HCT116 (cell line): ENCODE results near the gene TMC8. TPM values are rescaled to one million over a fixed set of nuclear protein-coding genes. Genes with fewer than 3 reads are reported as not detected.
A peak's percentile ranks its signal among the peaks of the same experiment; 100 is the strongest.

Experiments
- ATAC-seq: fragments of 200-7000 bp; cut with Tn5 transposase; 2 replicates; pipeline ENCODE4 v1.9.1; 2020; ENCODE audit warnings: mild to moderate bottlenecking, moderate library complexity
- BruUV-seq: library from RNA; stranded (reverse); fragments of 400-500 nt; replicated peaks from 2 replicates; lab custom pipeline; 2021; lab: Mats Ljungman, UMichigan
- CTCF ChIA-PET: fragments of 300-600 bp; sonication (Branson Sonifier 250); formaldehyde crosslinking; loops from one replicate; lab custom pipeline; 2021; ENCODE audit warnings: antibody characterized with exemption; lab: Charles Lee
- POLR2A ChIA-PET: fragments of 300-600, 350-600 bp; sonication (Branson Sonifier 250); formaldehyde crosslinking; loops from one replicate; lab custom pipeline; 2021; ENCODE audit warnings: antibody characterized with exemption; lab: Charles Lee
- RAD21 ChIA-PET, 2 experiments: fragments of 300-600 bp; sonication (Branson Sonifier 250); formaldehyde crosslinking; loops; one replicate each; lab custom pipeline; 2023; ENCODE audit warnings: low total read pairs in 2 of 2; ENCODE audit not compliant: uncharacterized antibody in 2 of 2, unreplicated experiment in 2 of 2, low non-redundant PET in 1 of 2; lab: Charles Lee
- DNase-seq: peaks from one replicate; pipeline ENCODE4 v3.0.0-alpha.2; 2010; ENCODE audit warnings: low read depth, low spot score
- H2AFZ ChIP-seq: fragments of 200-600 bp; shearing (Covaris generic), sonication (generic); 2 replicates; pipeline ENCODE4 v1.6.1; 2017; ENCODE audit warnings: low read depth, mixed run types, mixed read lengths, antibody characterized with exemption, low read length; ENCODE audit not compliant: poor library complexity, severe bottlenecking
- H3K27ac ChIP-seq: 2 replicates; pipeline ENCODE4 v1.5.1; 2012; ENCODE audit warnings: low read depth, low read length
- H3K27me3 ChIP-seq: fragments of 200-600 bp; sonication (generic); 2 replicates; pipeline ENCODE4 v1.6.1; 2016; ENCODE audit warnings: mixed run types, low read length, mixed read lengths; ENCODE audit not compliant: insufficient read depth
- H3K36me3 ChIP-seq, 2 experiments: fragments of 200-500 bp in 1 of 2; fragments of 200-600 bp in 1 of 2; sonication (Bioruptor generic) in 1 of 2; sonication (generic) in 1 of 2; 2 replicates each; pipeline versions ENCODE4 v1.5.1 to v1.6.1; 2014 to 2016; ENCODE audit warnings: low read length in 2 of 2, inconsistent platforms in 1 of 2, mixed read lengths in 1 of 2, mixed run types in 1 of 2; ENCODE audit not compliant: insufficient read depth in 2 of 2, control insufficient read depth in 1 of 2
- H3K4me1 ChIP-seq, 2 experiments: fragments of 200-600 bp in 1 of 2; sonication (generic) in 1 of 2; 2 replicates each; pipeline versions ENCODE4 v1.5.1 to v1.6.1; 2012 to 2017; ENCODE audit warnings: low read length in 2 of 2, inconsistent platforms in 1 of 2, mild to moderate bottlenecking in 1 of 2, mixed read lengths in 1 of 2, mixed run types in 1 of 2, moderate library complexity in 1 of 2; ENCODE audit not compliant: insufficient read depth in 2 of 2, control insufficient read depth in 1 of 2
- H3K4me2 ChIP-seq: fragments of 200-600 bp; sonication (generic); 2 replicates; pipeline ENCODE4 v1.6.1; 2017; ENCODE audit warnings: mixed run types, low read length, mixed read lengths
- H3K4me3 ChIP-seq, 2 experiments: fragments of 200-600 bp in 1 of 2; sonication (generic) in 1 of 2; replicated peaks in 1 of 2; 2 replicates each; pipeline ENCODE4 v1.5.1; 2011 to 2016; ENCODE audit warnings: low read length in 2 of 2, control low read depth in 1 of 2, low read depth in 1 of 2, mild to moderate bottlenecking in 1 of 2, mixed read lengths in 1 of 2, mixed run types in 1 of 2
- H3K79me2 ChIP-seq: fragments of 200-600 bp; sonication (generic); 2 replicates; pipeline ENCODE4 v1.6.1; 2017; ENCODE audit warnings: mild to moderate bottlenecking, mixed run types, low read length, moderate library complexity, mixed read lengths; ENCODE audit not compliant: insufficient read depth
- H3K9ac ChIP-seq: fragments of 200-600 bp; sonication (generic); 2 replicates; pipeline ENCODE4 v1.6.1; 2016; ENCODE audit warnings: low read length, mixed read lengths
- H3K9me2 ChIP-seq: fragments of 200-600 bp; sonication (generic), shearing (Covaris generic); 2 replicates; pipeline ENCODE4 v1.6.1; 2017; ENCODE audit warnings: mixed run types, mild to moderate bottlenecking, moderate library complexity; ENCODE audit not compliant: insufficient read depth
- H3K9me3 ChIP-seq, 2 experiments: fragments of 200-500 bp in 1 of 2; fragments of 200-600 bp in 1 of 2; sonication (Bioruptor generic) in 1 of 2; sonication (generic) in 1 of 2; 2 replicates each; pipeline ENCODE4 v1.6.1; 2014 to 2017; ENCODE audit warnings: low read length in 2 of 2, mixed read lengths in 2 of 2, inconsistent platforms in 1 of 2, low read depth in 1 of 2, mild to moderate bottlenecking in 1 of 2, mixed run types in 1 of 2, moderate library complexity in 1 of 2; ENCODE audit not compliant: control insufficient read depth in 1 of 2, insufficient read depth in 1 of 2
- H4K20me1 ChIP-seq: fragments of 200-600 bp; sonication (generic), shearing (Covaris generic); 2 replicates; pipeline ENCODE4 v1.6.1; 2017; ENCODE audit warnings: mixed run types, mild to moderate bottlenecking, moderate library complexity; ENCODE audit not compliant: insufficient read depth
- CEBPB ChIP-seq: IDR thresholded peaks from 2 replicates; pipeline ENCODE4 v1.6.1; 2012; ENCODE audit warnings: low read depth
- EZH2 ChIP-seq: fragments of 200-600 bp; sonication (generic); IDR thresholded peaks from 2 replicates; pipeline ENCODE4 v1.6.1; 2017; ENCODE audit warnings: antibody characterized with exemption, mixed run types
- JUND ChIP-seq: IDR thresholded peaks from 2 replicates; pipeline ENCODE4 v1.6.1; 2012
- MAX ChIP-seq: IDR thresholded peaks from 2 replicates; pipeline ENCODE4 v1.6.1; 2012
- POLR2AphosphoS5 ChIP-seq: IDR thresholded peaks from 2 replicates; pipeline ENCODE4 v1.6.1; 2011; ENCODE audit warnings: mild to moderate bottlenecking, low read depth, low read length, moderate library complexity
- RAD21 ChIP-seq: IDR thresholded peaks from 2 replicates; pipeline ENCODE4 v1.6.1; 2012; ENCODE audit warnings: low read depth, mild to moderate bottlenecking
- SIN3A ChIP-seq: IDR thresholded peaks from 2 replicates; pipeline ENCODE4 v1.6.1; 2012; ENCODE audit warnings: low read depth
- SP1 ChIP-seq: IDR thresholded peaks from 2 replicates; pipeline ENCODE4 v1.6.1; 2012; ENCODE audit warnings: low read depth
- SRF ChIP-seq: IDR thresholded peaks from 2 replicates; pipeline ENCODE4 v1.6.1; 2012; ENCODE audit warnings: low read depth
- ZNF274 ChIP-seq: fragments of 200-500 bp; sonication (Bioruptor generic); IDR thresholded peaks from 2 replicates; pipeline ENCODE4 v1.6.1; 2014; ENCODE audit warnings: mild to moderate bottlenecking, low read depth, low read length, inconsistent platforms
- intact Hi-C: fragments of 100-400 bp; cut with micrococcal nuclease; formaldehyde crosslinking; loops from 2 replicates; pipeline ENCODE4 v1.10.0; 2022
- total RNA-seq: library from RNA; stranded (reverse); gene quantifications from one replicate; pipeline ENCODE4 v1.2.1, GENCODE V29; 2021; ENCODE audit not compliant: unreplicated experiment
- TF ChIP-seq, protein P1 (sequence below): IDR thresholded peaks from 2 replicates; pipeline ENCODE4 v1.6.1; 2012
- TF ChIP-seq, protein P2 (sequence below), 3 experiments: fragments of 200-600 bp in 1 of 3; sonication (generic) in 1 of 3; IDR thresholded peaks in 2 of 3; conservative IDR thresholded peaks in 1 of 3; 2 replicates each; pipeline ENCODE4 v1.5.1; 2012 to 2017; ENCODE audit warnings: low read depth in 2 of 3, low read length in 2 of 3, antibody characterized with exemption in 1 of 3, borderline replicate concordance in 1 of 3, control low read depth in 1 of 3, mild to moderate bottlenecking in 1 of 3, mixed read lengths in 1 of 3, mixed run types in 1 of 3, moderate library complexity in 1 of 3; ENCODE audit not compliant: insufficient read depth in 1 of 3

The TMC8 gene
- total RNA-seq, 1 experiment from 2014 or later = 7.8 TPM

GRCh38 chr17:78143214-78144146 is 12.9 kb downstream of the TMC8 start:
- Histone ChIP-seq H3K27me3 (no peaks in the 10 kb centered on the region), H3K9me3 (no peaks in the 10 kb centered on the region), H3K4me3 (no peak overlapping the region), H3K27ac (no peak overlapping the region; the same call in 1 of the 2 replicates), H3K36me3 (no peaks in the 10 kb centered on the region), H3K9ac (peak overlapping the region; percentile 31; the same call in 1 of the 2 replicates), H4K20me1 (no peaks in the 10 kb centered on the region), H3K79me2 (no peaks in the 10 kb centered on the region), H3K4me2 (peak overlapping the region; percentile 58), H3K4me1 (peaks cover 54 to 73% of the 10 kb centered on the region in 2 experiments), H3K9me2 (no peaks in the 10 kb centered on the region), H2AFZ (no peak overlapping the region)
- TF ChIP-seq, protein P1, sequence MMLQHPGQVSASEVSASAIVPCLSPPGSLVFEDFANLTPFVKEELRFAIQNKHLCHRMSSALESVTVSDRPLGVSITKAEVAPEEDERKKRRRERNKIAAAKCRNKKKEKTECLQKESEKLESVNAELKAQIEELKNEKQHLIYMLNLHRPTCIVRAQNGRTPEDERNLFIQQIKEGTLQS = no peak
- TF ChIP-seq SIN3A (no peak), POLR2AphosphoS5 (no peak), RAD21 (no peak), JUND (no peak), CEBPB (no peak), MAX (no peak), ZNF274 (no peak), SP1 (no peak), SRF (no peak), EZH2 (no peak)
- TF ChIP-seq, protein P2, sequence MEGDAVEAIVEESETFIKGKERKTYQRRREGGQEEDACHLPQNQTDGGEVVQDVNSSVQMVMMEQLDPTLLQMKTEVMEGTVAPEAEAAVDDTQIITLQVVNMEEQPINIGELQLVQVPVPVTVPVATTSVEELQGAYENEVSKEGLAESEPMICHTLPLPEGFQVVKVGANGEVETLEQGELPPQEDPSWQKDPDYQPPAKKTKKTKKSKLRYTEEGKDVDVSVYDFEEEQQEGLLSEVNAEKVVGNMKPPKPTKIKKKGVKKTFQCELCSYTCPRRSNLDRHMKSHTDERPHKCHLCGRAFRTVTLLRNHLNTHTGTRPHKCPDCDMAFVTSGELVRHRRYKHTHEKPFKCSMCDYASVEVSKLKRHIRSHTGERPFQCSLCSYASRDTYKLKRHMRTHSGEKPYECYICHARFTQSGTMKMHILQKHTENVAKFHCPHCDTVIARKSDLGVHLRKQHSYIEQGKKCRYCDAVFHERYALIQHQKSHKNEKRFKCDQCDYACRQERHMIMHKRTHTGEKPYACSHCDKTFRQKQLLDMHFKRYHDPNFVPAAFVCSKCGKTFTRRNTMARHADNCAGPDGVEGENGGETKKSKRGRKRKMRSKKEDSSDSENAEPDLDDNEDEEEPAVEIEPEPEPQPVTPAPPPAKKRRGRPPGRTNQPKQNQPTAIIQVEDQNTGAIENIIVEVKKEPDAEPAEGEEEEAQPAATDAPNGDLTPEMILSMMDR (IDR thresholded peaks at IDR 0.05 in 2 of 3, conservative IDR thresholded peaks at IDR 0.05 in 1 of 3; ENCODE audit: borderline replicate concordance in 1 of 3, insufficient read depth in 1 of 3, low read depth in 2 of 3, low read length in 2 of 3) = no peak
- ChIA-PET POLR2A (interaction anchor here (0.8 to 1.8 kb wide), 4 partner anchors 8 to 43 kb away, joined by 3 to 9 read pairs (median 6); partner anchors contain the start of genes AFMID and TK1), RAD21 (interaction anchor here (0.7 to 1.2 kb wide), 2 partner anchors 33 to 55 kb away, joined by 3 read pairs; no protein-coding TSS in a partner anchor), CTCF (interaction anchor here (1.2 to 1.8 kb wide), 5 partner anchors 19 to 108 kb away, joined by 3 to 6 read pairs (median 4); partner anchors contain the start of genes AFMID and TK1)
- intact Hi-C loops = no loop called here
- no TSS peak for BruUV-seq
- no peak for ATAC-seq
- no peak for DNase-seq
